ENCODE results near the gene MYO1F.

The MYO1F gene

GRCh38 chr19:8617984-8618383 lies 40.7 kb upstream of the MYO1F start:
- TF ChIP-seq MAX (IDR thresholded peaks at IDR 0.05) (no peak), ZBTB7A (IDR thresholded peaks at IDR 0.05; ENCODE audit: low read depth) (no peak), CEBPB (IDR thresholded peaks at IDR 0.05) (no peak), TEAD4 (IDR thresholded peaks at IDR 0.05) (no peak), USF1 (IDR thresholded peaks at IDR 0.05) (no peak), TAF1 (IDR thresholded peaks at IDR 0.05; ENCODE audit: low read depth) (no peak), RAD21 (IDR thresholded peaks at IDR 0.05; ENCODE audit: low read depth) (no peak), FOXM1 (IDR thresholded peaks at IDR 0.05; ENCODE audit: borderline replicate concordance, low read depth) (no peak), YY1 (IDR thresholded peaks at IDR 0.05; ENCODE audit: low read depth) (no peak), EP300 (IDR thresholded peaks at IDR 0.05; ENCODE audit: borderline replicate concordance) (no peak), TCF12 (IDR thresholded peaks at IDR 0.05; ENCODE audit: low read depth) (no peak), EGR1 (IDR thresholded peaks at IDR 0.05) (no peak), CREB1 (IDR thresholded peaks at IDR 0.05; ENCODE audit: low read depth) (no peak)

DNA sequence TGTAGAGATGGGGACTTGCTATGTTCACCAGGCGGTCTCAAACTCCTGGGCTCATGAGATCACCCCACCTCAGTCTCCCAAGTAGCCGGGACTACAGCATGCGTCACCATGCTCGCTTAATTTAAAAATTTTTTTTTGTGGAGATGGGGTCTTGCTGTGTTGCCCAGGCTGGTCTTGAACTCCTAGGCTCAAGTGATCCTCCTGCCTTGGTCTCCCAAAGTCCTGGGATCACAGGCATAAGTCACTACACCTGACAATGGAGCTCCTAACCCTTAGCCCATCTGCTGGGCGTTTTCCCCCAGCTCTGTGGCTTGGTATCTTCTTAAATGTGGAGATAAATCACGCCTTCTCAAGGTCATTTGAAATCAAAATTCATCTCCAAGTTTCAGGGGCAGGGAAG lies 39.6 kb upstream of the MYO1F start:
- no peak for TF ChIP-seq TAF1 (IDR thresholded peaks at IDR 0.05; ENCODE audit: low read depth)
- TF ChIP-seq MAX (IDR thresholded peaks at IDR 0.05) = no peak
- no peak for TF ChIP-seq CEBPB (IDR thresholded peaks at IDR 0.05)
- TF ChIP-seq ZBTB7A (IDR thresholded peaks at IDR 0.05; ENCODE audit: low read depth) = no peak
- no peak for TF ChIP-seq EP300 (IDR thresholded peaks at IDR 0.05; ENCODE audit: borderline replicate concordance)
- TF ChIP-seq RAD21 (IDR thresholded peaks at IDR 0.05; ENCODE audit: low read depth) = no peak
- TF ChIP-seq EGR1 (IDR thresholded peaks at IDR 0.05) = no peak
- no peak for TF ChIP-seq USF1 (IDR thresholded peaks at IDR 0.05)
- TF ChIP-seq TCF12 (IDR thresholded peaks at IDR 0.05; ENCODE audit: low read depth) = no peak

DNA sequence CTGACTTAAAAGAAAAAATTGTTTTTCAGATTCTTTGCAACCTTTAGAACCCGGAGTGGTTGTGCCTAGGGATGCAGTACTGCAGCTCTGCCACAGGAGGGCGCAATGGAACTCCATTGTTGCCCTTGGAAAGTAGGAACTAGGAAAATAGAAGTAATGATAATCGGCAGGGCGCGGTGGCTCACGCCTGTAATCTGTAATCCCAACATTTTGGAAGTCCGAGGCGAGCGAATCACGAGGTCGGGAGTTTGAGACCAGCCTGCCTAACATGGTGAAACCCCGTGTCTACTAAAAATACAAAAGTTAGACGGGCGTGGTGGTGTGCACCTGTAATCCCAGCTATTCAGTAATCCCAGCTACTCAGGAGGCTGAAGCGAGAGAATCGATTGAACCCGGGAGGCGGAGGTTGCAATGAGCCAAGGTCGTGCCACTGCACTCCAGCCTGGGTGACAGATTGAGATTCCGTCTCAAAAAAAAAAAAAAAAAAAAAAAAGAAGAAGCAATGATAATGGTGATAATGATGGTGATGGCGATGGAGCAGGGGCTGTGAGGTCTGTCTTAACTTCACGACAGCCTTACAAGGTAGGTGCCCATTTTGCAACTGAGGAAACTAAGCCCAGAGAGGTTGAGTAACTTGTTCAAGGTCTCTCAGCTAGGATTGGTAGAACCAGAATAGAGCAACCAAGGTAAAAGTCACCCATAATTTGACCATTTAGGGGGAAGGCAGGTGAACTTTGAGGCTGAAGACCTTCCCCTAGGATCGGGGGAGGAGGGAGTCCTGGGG lies 38.8 kb upstream of the MYO1F start:
- TF ChIP-seq YY1 (IDR thresholded peaks at IDR 0.05; ENCODE audit: low read depth) (no peak), RAD21 (IDR thresholded peaks at IDR 0.05; ENCODE audit: low read depth) (peak; percentile 80)

DNA sequence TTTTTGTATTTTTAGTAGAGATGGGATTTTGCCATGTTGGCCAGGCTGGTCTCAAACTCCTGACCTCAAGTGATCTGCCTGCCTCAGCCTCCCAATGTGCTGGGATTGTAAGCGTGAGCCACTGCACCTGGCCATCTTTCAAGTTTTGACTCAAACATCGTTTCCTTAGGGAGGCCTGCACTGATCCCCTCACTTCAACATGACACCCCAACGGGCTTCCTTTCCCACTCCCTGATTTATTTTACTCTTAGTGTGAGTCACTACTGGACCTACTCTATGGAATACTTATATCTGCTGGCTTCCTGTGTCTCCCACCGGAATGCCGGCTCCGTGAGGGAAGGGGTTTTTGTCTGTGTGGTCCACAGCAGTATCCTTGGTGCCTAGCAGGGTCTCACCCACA lies 37.8 kb upstream of the MYO1F start:
- TF ChIP-seq EP300 (IDR thresholded peaks at IDR 0.05; ENCODE audit: borderline replicate concordance) (no peak), TEAD4 (IDR thresholded peaks at IDR 0.05) (no peak), ZBTB7A (IDR thresholded peaks at IDR 0.05; ENCODE audit: low read depth) (no peak), TAF1 (IDR thresholded peaks at IDR 0.05; ENCODE audit: low read depth) (no peak), YY1 (IDR thresholded peaks at IDR 0.05; ENCODE audit: low read depth) (no peak), FOXM1 (IDR thresholded peaks at IDR 0.05; ENCODE audit: borderline replicate concordance, low read depth) (no peak), MAX (IDR thresholded peaks at IDR 0.05) (no peak), TCF12 (IDR thresholded peaks at IDR 0.05; ENCODE audit: low read depth) (no peak), CREB1 (IDR thresholded peaks at IDR 0.05; ENCODE audit: low read depth) (no peak), NFIC (IDR thresholded peaks at IDR 0.05) (no peak)

- TF ChIP-seq EP300 (IDR thresholded peaks at IDR 0.05; ENCODE audit: borderline replicate concordance) (no peak), MAX (IDR thresholded peaks at IDR 0.05) (no peak), CEBPB (IDR thresholded peaks at IDR 0.05) (no peak), TAF1 (IDR thresholded peaks at IDR 0.05; ENCODE audit: low read depth) (no peak), EGR1 (IDR thresholded peaks at IDR 0.05) (no peak), CREB1 (IDR thresholded peaks at IDR 0.05; ENCODE audit: low read depth) (no peak), TCF12 (IDR thresholded peaks at IDR 0.05; ENCODE audit: low read depth) (no peak), YY1 (IDR thresholded peaks at IDR 0.05; ENCODE audit: low read depth) (no peak), USF1 (IDR thresholded peaks at IDR 0.05) (no peak), REST (IDR thresholded peaks at IDR 0.05; ENCODE audit: low read depth) (no peak), TEAD4 (IDR thresholded peaks at IDR 0.05) (no peak), RAD21 (IDR thresholded peaks at IDR 0.05; ENCODE audit: low read depth) (no peak), FOXM1 (IDR thresholded peaks at IDR 0.05; ENCODE audit: borderline replicate concordance, low read depth) (no peak), ZBTB7A (IDR thresholded peaks at IDR 0.05; ENCODE audit: low read depth) (no peak)
Measured at GRCh38 chr19:8614455-8614854, 37.2 kb upstream of the MYO1F start.

DNA sequence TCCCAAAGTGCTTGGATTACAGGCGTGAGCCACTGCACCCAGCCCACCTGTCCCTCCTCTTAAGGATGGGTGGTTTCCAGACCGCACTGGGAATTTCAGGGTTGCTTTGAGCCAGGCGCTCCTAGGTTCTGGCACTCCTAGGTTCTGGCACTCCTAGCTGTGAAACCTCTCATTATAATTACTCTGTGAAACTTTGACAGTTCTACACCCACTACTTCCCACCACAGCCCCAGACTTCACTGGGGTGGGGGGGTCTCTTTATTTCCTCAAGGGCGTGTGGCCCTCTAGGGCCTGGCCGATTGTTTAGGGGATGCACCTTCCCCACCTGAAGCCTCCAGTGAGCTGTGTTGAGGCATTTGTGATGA lies 35.5 kb upstream of the MYO1F start:
- TF ChIP-seq RAD21 (IDR thresholded peaks at IDR 0.05; ENCODE audit: low read depth) = no peak
- no peak for TF ChIP-seq TCF12 (IDR thresholded peaks at IDR 0.05; ENCODE audit: low read depth)
- TF ChIP-seq CEBPB (IDR thresholded peaks at IDR 0.05) = no peak
- no peak for TF ChIP-seq USF1 (IDR thresholded peaks at IDR 0.05)
- no peak for TF ChIP-seq REST (IDR thresholded peaks at IDR 0.05; ENCODE audit: low read depth)
- TF ChIP-seq CREB1 (IDR thresholded peaks at IDR 0.05; ENCODE audit: low read depth) = no peak

Data from Ishikawa (cell line).